ENCODE results near the gene SRF.
"Not testable (repeated sequence)": the region's sequence is repeated elsewhere in the genome, so short reads cannot be mapped to it uniquely, and the experiment has no call there.

DNA sequence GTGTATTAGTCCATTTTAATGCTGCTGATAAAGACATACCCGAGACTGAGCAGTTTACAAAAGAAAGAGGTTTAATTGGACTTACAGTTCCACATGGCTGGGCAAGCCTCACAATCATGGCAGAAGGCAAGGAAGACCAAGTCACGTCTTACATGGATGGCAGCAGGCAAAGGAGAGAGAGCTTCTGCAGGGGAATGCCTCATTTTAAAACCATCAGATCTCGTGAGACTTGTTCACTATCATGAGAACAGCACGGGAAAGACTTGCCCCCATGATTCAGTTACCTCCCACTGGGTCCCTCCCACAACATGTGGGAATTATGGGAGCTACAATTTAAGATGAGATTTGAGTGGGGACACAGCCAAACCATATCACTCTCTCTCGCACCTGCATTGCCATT, 39.7 kb upstream of the SRF start:
- TF ChIP-seq EZH2 (IDR thresholded peaks at IDR 0.05; ENCODE audit: borderline replicate concordance, low read depth, low read length, poor library complexity, severe bottlenecking) = not testable (repeated sequence)
- TF ChIP-seq, protein P1, sequence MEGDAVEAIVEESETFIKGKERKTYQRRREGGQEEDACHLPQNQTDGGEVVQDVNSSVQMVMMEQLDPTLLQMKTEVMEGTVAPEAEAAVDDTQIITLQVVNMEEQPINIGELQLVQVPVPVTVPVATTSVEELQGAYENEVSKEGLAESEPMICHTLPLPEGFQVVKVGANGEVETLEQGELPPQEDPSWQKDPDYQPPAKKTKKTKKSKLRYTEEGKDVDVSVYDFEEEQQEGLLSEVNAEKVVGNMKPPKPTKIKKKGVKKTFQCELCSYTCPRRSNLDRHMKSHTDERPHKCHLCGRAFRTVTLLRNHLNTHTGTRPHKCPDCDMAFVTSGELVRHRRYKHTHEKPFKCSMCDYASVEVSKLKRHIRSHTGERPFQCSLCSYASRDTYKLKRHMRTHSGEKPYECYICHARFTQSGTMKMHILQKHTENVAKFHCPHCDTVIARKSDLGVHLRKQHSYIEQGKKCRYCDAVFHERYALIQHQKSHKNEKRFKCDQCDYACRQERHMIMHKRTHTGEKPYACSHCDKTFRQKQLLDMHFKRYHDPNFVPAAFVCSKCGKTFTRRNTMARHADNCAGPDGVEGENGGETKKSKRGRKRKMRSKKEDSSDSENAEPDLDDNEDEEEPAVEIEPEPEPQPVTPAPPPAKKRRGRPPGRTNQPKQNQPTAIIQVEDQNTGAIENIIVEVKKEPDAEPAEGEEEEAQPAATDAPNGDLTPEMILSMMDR (conservative IDR thresholded peaks at IDR 0.05; ENCODE audit: low read depth, low read length) = not testable (repeated sequence)

Measured in A673 (cell line).